NCI-H1092 treated with DMSO at 0.1 percent for 48 hours (cell line): Measurements from ENCODE around the gene SCYL2.
"Not testable (repeated sequence)": the region's sequence is repeated elsewhere in the genome, so short reads cannot be mapped to it uniquely, and the experiment has no call there.

ENCODE experiments used
- DNase-seq: peaks from one replicate; lab custom pipeline; 2025; lab: John Stamatoyannopoulos, UW

Gene SCYL2

DNA sequence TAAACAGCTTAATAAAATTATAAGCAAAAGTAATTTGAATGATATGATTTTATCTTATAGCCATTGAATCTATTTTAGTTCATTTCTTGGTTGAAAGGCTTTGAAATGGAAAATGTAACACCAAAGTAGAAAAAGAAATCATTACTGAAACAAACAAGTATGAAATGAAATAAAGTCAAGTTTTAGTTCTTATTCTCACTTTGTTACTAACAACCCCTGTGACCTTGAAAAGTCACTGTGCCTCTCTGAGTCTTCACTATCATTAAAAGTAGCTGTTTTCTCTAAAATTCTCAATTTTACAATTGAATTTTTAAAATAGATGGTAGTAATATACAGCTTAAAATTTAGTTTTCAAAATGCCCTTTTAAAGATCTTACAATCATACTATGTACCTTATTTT is 57.5 kb downstream of the SCYL2 start:
- DNase-seq: no peak

- no peak for DNase-seq
These were observed 59.2 kb downstream of the SCYL2 start for GRCh38 chr12:100326208-100326607.

DNA sequence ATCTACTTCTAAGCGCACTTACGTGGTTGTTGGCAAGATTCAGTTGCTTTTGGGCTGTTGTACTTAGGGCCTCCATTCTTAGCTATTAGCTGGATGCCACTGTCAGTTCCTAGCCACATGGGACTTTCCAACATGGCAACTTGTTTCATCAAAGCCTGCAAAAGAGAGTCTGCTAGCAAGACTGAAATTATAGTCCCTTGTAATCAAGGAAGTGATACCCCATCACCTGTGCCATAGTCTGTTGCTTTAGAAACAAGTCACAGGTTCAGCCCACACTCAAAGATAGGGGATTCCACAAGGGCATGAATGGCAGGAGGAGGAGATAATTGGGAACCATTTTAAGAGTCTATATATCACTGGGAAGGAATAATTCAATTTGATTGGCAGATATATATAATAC is 62.8 kb downstream of the SCYL2 start:
- no peak for DNase-seq

GRCh38 chr12:100331871-100332270 is 64.9 kb downstream of the SCYL2 start:
- DNase-seq: no peak

- no peak for DNase-seq
These were observed 65.9 kb downstream of the SCYL2 start for GRCh38 chr12:100332852-100333251.

GRCh38 chr12:100337299-100337698 is 70.3 kb downstream of the SCYL2 start:
- DNase-seq: no peak

- DNase-seq: peak; percentile 5
These were observed 70.8 kb downstream of the SCYL2 start for GRCh38 chr12:100337727-100338126.

DNA sequence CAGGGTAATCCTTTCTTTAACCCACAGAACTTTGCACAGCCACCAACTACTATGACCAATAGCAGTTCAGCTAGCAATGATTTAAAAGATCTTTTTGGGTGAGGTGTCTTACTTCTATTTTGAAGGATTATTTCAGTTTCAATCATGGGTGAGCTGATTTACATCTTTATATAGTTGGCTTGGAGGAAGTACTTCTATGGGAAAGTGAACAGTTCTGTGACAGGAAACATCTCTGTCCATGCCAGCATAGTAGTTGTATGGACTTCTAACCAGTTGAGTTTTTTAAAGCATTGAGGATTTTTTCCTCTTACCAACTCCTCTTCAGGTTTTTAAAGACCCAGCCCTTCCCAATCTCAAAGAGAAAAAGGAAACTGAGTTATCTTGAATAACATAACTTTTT is 72.1 kb downstream of the SCYL2 start:
- no peak for DNase-seq

DNA sequence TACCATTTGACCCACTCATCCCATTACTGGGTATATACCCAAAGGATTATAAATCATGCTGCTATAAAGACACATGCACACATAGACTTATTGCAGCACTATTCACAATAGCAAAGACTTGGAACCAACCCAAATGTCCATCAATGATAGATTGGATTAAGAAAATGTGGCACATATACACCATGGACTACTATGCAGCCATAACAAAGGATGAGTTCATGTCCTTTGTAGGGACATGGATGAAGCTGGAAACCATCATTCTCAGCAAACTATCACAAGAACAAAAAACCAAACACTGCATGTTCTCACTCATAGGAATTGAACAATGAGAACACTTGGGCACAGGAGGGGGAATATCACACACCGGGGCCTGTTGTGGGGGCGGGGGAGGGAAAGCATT is 75.9 kb downstream of the SCYL2 start:
- DNase-seq: not testable (repeated sequence)

- DNase-seq: not testable (repeated sequence)
These were observed 77.4 kb downstream of the SCYL2 start for GRCh38 chr12:100344351-100344750.

GRCh38 chr12:100345020-100345767 is 78.2 kb downstream of the SCYL2 start:
- no peak for DNase-seq

- no peak for DNase-seq
These were observed 79.7 kb downstream of the SCYL2 start for GRCh38 chr12:100346660-100347059.

GRCh38 chr12:100348657-100349454 is 81.9 kb downstream of the SCYL2 start:
- DNase-seq: peak; percentile 32

GRCh38 chr12:100356644-100357223 is 89.8 kb downstream of the SCYL2 start, which contains the start of gene SLC17A8:
Gene SLC17A8 (plus strand): TSS chr12:100357074. CDS start chr12:100357392, 318 bp downstream.
- peak; percentile 50 for DNase-seq

GRCh38 chr12:100359248-100359647 is 92.3 kb downstream of the SCYL2 start:
- DNase-seq: no peak

DNA sequence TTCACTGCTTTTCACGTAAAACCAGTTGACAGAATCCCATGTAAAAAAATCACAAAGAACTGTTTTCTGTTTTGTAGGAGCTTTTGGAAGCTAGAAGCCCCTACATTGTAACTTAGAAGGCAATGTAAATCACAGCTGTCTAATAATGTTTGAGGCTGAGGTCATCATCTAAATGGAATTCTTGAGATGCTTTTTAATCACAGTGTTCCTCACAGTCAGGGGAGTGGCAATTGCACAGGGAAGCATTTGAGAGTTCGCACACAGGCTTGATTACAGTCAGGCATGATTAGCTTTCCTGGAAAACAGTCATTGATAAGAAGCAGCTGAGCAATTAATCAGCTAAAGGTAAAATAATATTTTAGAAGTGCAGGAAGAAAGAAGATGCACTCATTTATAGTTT is 92.8 kb downstream of the SCYL2 start:
- no peak for DNase-seq

DNA sequence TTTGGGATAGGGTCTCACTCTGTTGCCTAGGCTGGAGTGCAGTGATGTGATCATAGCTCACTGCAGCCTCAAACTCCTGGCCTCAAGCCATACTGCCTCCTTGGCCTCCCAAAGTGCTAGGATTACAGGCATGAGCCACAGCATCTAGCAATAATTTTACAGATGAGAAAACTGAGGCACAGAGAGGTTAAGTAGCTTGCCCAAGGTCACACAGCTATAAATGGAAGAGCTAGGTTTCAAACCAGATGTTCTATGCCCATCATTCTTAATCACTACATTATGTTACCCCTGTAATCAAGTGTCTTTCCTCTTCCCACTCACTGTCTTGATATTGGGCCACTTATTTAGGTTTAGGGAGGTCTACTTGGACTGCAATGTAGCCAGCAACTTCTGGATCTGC is 93.5 kb downstream of the SCYL2 start:
- no peak for DNase-seq

DNA sequence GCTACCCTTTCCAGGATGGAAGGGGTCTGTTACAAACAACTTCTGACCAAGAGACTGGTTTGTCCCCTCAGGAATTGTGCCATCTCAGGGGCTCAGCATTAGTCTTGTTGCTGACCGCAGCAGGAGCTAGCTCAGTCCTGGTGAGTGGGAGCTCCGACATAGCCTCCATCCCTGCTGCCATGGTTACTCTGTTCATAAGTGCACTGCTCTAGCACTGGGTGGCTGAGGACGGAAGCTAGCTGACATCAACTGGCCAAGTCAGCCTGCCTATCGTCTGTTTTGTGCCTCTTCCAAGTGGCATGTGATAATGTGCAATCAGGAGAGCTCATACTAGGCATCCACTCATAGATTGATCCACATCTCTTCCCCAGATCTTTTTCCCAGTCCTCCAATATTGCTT is 97.3 kb downstream of the SCYL2 start:
- DNase-seq: no peak

DNA sequence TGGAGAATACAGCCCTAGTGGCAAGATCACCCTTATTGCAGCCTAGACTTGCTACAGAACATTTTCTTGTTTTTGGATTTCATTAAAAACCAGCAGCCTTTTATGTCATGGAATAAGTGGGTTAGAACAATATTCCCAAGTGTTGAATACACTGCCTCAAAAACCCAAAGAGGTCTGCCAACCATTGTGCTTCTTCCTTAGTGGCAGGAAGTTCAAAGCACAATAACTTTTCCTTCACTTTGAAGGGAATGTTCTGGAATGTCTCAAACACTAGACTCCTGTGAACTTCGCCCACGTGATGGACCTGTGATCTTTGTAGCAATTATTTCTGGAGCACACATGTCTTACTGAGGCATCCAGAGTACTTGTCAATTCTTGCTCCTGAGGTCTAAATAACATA is 98.4 kb downstream of the SCYL2 start:
- DNase-seq: no peak

DNA sequence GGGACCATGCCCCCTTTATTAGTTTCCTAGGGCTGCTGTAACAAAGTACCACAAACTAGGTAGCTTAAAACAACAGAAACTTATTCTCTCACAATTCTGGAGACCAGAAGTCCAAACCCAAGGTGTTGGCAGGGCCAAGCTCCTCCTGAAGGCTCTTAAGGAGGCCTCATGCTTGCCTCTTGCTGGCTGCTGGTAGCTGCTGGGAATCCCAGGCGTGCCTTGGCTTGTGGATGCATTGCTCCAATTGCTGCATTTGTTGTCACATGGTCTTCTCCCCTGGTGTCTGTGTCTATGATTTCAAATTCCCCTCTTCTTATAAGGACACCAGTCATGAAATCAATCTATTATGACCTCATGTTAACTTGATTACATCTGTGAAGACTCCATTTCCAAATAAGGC is 101.1 kb downstream of the SCYL2 start:
- DNase-seq: no peak

DNA sequence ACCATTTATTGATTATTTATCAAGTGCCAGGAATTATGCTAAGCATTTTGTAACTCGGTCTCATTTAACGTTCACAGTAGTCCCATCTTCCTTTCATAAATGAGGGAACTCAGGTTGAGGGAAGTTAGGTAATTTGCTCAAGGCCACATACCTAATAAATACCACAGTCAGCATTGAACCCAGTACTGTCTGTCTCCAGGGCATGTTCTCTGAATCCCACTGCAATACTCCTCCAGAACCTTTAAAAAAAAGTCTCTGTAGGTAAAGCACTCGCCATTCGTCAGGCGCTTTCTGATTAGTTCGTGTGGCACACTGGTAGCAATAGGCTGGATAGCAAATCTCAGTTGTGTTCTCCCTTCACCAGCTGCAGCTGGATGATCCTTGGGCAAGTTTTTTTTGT is 104.2 kb downstream of the SCYL2 start:
- DNase-seq: no peak

DNA sequence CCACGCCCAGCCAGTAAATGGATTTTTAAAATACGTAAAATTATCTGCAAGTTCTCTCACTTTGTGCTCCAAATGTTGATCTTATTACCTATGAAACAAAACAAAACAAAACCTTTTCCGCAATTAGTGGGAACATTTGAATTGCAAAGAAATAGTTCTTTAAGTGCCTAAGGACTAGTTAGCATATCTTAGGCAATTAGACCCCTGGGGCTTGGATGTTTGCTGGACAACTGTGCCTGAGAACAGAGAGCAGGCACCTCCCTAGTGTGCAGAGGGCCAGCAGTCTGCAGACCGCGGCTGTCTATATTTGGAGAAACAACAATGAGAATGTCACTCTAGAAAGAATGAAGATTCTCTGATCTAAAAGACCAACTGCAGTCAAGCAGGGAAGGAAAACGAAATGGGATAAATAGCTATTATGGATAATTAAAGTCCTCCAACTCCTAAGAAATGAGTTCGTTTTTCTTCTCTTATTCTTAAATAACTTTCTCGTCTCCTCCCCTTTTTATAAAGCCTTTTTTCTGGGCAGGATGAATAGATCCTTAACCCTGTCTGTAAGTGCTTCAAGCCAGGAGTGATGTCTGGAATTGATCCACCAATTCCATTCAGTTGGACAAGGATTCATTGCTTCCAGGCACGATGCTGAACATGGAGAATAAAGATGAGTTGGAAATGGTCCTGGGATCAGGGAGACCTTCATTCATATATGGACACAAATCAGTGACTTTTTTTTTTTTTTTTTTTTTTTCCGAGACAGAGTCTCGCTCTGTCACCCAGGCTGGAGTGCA is 106.1 kb downstream of the SCYL2 start:
- no peak for DNase-seq
